GM18511 (cell line): ENCODE data around the gene PATE1.
"Not testable (repeated sequence)": the region's sequence is repeated elsewhere in the genome, so short reads cannot be mapped to it uniquely, and the experiment has no call there.

Experiments used
- ATAC-seq: cut with Tn5 transposase; IDR thresholded peaks from one replicate; pipeline ENCODE4 v1.9.1; 2021; ENCODE audit warnings: mild to moderate bottlenecking, moderate library complexity; ENCODE audit not compliant: unreplicated experiment

PATE1 gene, protein sequence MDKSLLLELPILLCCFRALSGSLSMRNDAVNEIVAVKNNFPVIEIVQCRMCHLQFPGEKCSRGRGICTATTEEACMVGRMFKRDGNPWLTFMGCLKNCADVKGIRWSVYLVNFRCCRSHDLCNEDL

DNA sequence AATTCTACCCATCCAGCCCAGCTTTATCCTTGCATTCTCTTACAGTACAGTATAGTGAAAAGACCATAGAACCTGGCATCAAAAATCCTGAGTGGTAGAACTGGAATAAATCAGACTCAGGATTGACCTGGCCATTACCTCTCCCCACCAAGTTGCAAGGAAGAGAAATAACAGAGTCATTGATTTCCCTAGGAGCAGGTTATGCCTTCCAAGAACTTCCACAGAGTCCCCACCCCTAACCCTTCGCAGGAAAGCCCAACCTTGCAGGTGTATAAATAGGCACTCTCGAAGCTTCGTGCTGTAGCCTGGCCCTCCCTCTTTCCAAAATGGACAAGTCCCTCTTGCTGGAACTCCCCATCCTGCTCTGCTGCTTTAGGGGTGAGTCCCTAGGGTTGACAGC lies at the start of gene PATE1:
PATE1 (plus strand) TSS at position 301 of the 400 bp plus-strand sequence; CDS start at position 327, 26 bp downstream.
- ATAC-seq, result no peak

- ATAC-seq, result no peak
These were observed 45.0 kb upstream of the PATE1 start for GRCh38 chr11:125701018-125701610.

DNA sequence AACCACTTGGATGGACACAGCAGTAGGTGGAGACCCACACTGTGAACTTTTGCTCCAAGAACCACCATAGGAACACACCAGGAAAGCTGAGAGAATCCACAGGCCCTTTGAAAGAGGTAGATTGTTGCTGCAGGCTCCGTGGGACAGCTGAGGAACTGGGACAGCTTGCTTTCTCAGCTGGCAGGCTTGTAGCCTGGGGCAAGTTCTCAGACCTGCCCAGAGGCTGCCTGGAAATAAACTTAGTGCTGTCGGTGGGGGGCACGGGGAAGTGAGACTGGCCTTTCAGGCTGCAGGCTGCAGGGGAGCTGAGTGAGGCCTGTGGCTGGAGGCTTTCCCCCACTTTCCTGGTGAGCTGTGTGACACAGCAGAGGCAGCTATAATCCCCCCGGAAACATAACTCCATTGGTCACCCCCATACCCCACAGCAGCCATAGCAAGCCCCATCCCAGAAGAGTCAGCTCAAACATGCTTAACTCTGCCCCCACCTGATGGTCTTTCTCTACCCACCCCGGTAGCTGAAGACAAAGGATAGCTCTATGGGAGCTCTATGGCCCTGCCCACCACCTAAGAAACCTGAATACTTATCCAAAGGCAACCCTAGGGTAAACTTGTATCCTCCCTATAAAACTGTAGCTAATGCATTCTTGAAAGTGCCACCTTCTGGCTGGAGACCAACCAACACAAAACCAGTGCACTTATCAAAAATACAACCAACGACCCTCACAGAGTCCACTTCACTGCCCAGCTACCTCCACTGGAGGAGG lies 44.0 kb upstream of the PATE1 start:
- ATAC-seq, result no peak

DNA sequence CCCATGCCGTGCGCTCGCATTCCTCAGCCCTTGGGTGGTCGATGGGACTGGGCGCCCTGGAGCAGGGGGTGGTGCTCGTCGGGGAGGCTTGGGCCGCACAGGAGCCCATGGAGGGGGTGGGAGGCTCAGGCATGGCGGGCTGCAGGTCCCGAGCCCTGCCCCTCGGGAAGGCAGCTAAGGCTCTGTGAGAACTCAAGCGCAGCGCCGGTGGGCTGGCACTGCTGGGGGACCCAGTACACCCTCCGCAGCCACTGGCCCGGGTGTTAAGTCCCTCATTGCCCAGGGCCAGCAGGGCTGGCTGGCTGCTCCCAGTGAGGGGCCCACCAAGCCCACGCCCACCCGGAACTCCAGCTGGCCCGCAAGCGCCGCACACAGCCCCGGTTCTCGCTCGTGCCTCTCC lies 41.4 kb upstream of the PATE1 start:
- not testable (repeated sequence) for ATAC-seq

DNA sequence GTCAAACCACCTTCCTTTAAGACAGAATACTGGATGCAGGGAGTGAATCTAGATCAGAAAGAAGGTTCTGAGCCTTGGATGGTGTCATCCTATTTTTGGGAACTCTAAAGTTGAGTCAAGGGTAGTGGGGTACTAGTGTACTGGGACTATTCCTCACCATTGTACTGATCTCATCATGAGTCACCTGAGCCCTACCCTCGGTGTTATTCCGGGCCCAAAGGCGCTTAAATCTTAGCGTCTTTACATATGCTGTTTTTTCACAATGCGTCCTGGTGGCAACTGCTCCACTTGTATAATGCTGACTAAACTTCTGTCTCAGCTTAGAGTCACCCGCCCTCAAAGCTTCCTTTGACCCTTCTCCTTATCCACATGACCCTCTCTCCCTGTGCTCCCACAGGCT lies 25.3 kb upstream of the PATE1 start:
- ATAC-seq, result no peak

- no peak for ATAC-seq
These were observed 22.0 kb upstream of the PATE1 start for GRCh38 chr11:125724125-125724524.

DNA sequence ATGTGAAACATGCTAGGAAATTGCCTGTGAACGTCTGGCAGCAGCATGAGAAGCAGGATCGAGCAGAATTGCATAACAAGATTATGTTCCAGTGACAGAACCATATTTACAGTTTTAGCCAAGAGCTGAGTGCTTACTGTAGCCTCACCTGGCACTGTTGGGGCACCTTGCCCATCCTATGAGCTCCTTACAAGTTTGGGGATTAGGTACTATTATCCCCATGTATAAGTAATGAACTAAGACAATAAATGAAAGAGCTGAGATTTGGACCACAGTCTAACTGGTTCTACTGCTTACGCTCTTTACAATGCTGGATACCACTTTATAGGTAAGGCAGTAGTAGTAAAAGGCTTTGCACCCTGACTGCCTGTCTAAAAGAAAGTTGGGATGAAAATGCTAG lies 17.1 kb upstream of the PATE1 start:
- ATAC-seq, result no peak

- ATAC-seq, result no peak
These were observed 5.5 kb upstream of the PATE1 start for GRCh38 chr11:125740617-125741016.

GRCh38 chr11:125743681-125744080 lies 2.4 kb upstream of the PATE1 start:
- ATAC-seq, result no peak

- no peak for ATAC-seq
These were observed 4.5 kb downstream of the PATE1 start for GRCh38 chr11:125750629-125751028.

GRCh38 chr11:125756050-125756449 lies 10.0 kb downstream of the PATE1 start:
- ATAC-seq, result no peak

GRCh38 chr11:125762445-125762844 lies 16.4 kb downstream of the PATE1 start:
- ATAC-seq, result no peak

GRCh38 chr11:125763483-125763882 lies 17.4 kb downstream of the PATE1 start:
- ATAC-seq, result no peak

GRCh38 chr11:125766251-125766650 lies 20.2 kb downstream of the PATE1 start:
- no peak for ATAC-seq

- no peak for ATAC-seq
These were observed 22.4 kb downstream of the PATE1 start for GRCh38 chr11:125768336-125769046.

GRCh38 chr11:125770583-125770982 lies 24.5 kb downstream of the PATE1 start:
- ATAC-seq, result no peak

GRCh38 chr11:125772834-125773505 lies 26.9 kb downstream of the PATE1 start:
- ATAC-seq, result no peak

GRCh38 chr11:125773516-125773915 lies 27.4 kb downstream of the PATE1 start:
- ATAC-seq, result no peak

GRCh38 chr11:125777309-125777708 lies 31.2 kb downstream of the PATE1 start:
- ATAC-seq, result no peak

- no peak for ATAC-seq
These were observed 32.6 kb downstream of the PATE1 start, which contains the start of gene PATE2 for GRCh38 chr11:125778728-125779127. PATE2 (minus strand) TSS chr11:125778828; CDS start chr11:125778773, 55 bp downstream.

- ATAC-seq, result no peak
These were observed 38.6 kb downstream of the PATE1 start for GRCh38 chr11:125784678-125785077.
